Caki2 (cell line): ENCODE measurements around the gene STMN3. TPM values are rescaled to one million over a fixed set of nuclear protein-coding genes. Genes with fewer than 3 reads are reported as not detected.
A peak's percentile ranks its signal among the peaks of the same experiment; 100 is the strongest.

Source experiments
- DNase-seq: peaks from one replicate; pipeline ENCODE4 v3.0.0-alpha.2; 2015; ENCODE audit warnings: low read depth
- in situ Hi-C: cut with HindIII; loops from 2 replicates; pipeline ENCODE4 v1.10.0; 2016; ENCODE audit warnings: low sequenced_read_pairs, low pct_unique_long_range_greater_than_20kb, mixed read lengths
- total RNA-seq: library from RNA; depleted of rRNA; stranded (reverse); fragments of >200 nt; shearing (Covaris generic); gene quantifications from 2 replicates; pipeline ENCODE4 v1.2.3, GENCODE V29; 2014; ENCODE audit warnings: low replicate concordance; rRNA removed

The STMN3 gene
- total RNA-seq = 70.6 and 73.0 TPM in 2 replicates

- in situ Hi-C loops = no loop called here
- DNase-seq = peak; percentile 93
These were observed at the start of gene STMN3 for GRCh38 chr20:63653041-63653973. TSS of gene STMN3 (minus strand) at chr20:63653424. CDS start at chr20:63653345, 79 bp downstream.

GRCh38 chr20:63702036-63702665 is 48.9 kb upstream of the STMN3 start:
- in situ Hi-C loops = no loop called here
- DNase-seq = no peak

- in situ Hi-C loops = no loop called here
- no peak for DNase-seq
These were observed 48.3 kb upstream of the STMN3 start for GRCh38 chr20:63701329-63702035.

- DNase-seq = no peak
- in situ Hi-C loops = no loop called here
These were observed 47.8 kb upstream of the STMN3 start for GRCh38 chr20:63701051-63701328.

- DNase-seq = no peak
- in situ Hi-C loops = no loop called here
These were observed 47.2 kb upstream of the STMN3 start for GRCh38 chr20:63700199-63701050.

GRCh38 chr20:63699466-63700198 is 46.4 kb upstream of the STMN3 start:
- no peak for DNase-seq
- in situ Hi-C loops = no loop called here

GRCh38 chr20:63698739-63699465 is 45.7 kb upstream of the STMN3 start:
- in situ Hi-C loops = no loop called here
- peak; percentile 91 for DNase-seq

GRCh38 chr20:63697868-63698545 is 44.8 kb upstream of the STMN3 start:
- in situ Hi-C loops = no loop called here

GRCh38 chr20:63697357-63697867 is 44.2 kb upstream of the STMN3 start:
- DNase-seq = no peak
- in situ Hi-C loops = no loop called here

More at GRCh38 chr20:63697868-63698545, 44.8 kb upstream of the STMN3 start:
- no peak for DNase-seq

- in situ Hi-C loops = no loop called here
- DNase-seq = no peak
These were observed 43.6 kb upstream of the STMN3 start, which contains the start of gene TNFRSF6B for GRCh38 chr20:63696628-63697356. TSS of gene TNFRSF6B (plus strand) at chr20:63696652. CDS start at chr20:63696768, 116 bp downstream.

- in situ Hi-C loops = no loop called here
- no peak for DNase-seq
These were observed 43.0 kb upstream of the STMN3 start for GRCh38 chr20:63696306-63696627.

GRCh38 chr20:63695424-63696305 is 42.4 kb upstream of the STMN3 start:
- no peak for DNase-seq
- in situ Hi-C loops = no loop called here

GRCh38 chr20:63694584-63695423 is 41.6 kb upstream of the STMN3 start:
- in situ Hi-C loops = no loop called here

More at GRCh38 chr20:63694584-63695423, 41.6 kb upstream of the STMN3 start:
- no peak for DNase-seq
